H9 (cell line): ENCODE data around the gene DOK6. TPM values are rescaled to one million over a fixed set of nuclear protein-coding genes. Genes with fewer than 3 reads are reported as not detected.

Source experiments
- DNase-seq: peaks from one replicate; pipeline ENCODE4 v3.0.0-alpha.2; 2017
- H2AFZ ChIP-seq: one replicate; pipeline ENCODE4 v1.6.1; 2013; ENCODE audit warnings: mild to moderate bottlenecking, low read length, control low read depth, moderate library complexity
- H2AK5ac ChIP-seq: 2 replicates; pipeline ENCODE4 v1.6.1; 2013; ENCODE audit warnings: low read length, control low read depth, mixed read lengths; ENCODE audit not compliant: insufficient read length
- H2BK120ac ChIP-seq: one replicate; pipeline ENCODE4 v1.6.1; 2013; ENCODE audit warnings: low read depth, mild to moderate bottlenecking, low read length, control low read depth, inconsistent platforms; ENCODE audit not compliant: poor library complexity, severe bottlenecking
- H2BK12ac ChIP-seq: 2 replicates; pipeline ENCODE4 v1.6.1; 2013; ENCODE audit warnings: low read length, control low read depth, mixed read lengths, low read depth; ENCODE audit not compliant: insufficient read length
- H2BK15ac ChIP-seq: 2 replicates; pipeline ENCODE4 v1.6.1; 2013; ENCODE audit warnings: low read depth, low read length, control low read depth
- H2BK20ac ChIP-seq: one replicate; pipeline ENCODE4 v1.6.1; 2013; ENCODE audit warnings: low read depth, mild to moderate bottlenecking, low read length, control low read depth, inconsistent platforms; ENCODE audit not compliant: poor library complexity, severe bottlenecking
- H2BK5ac ChIP-seq: 2 replicates; pipeline ENCODE4 v1.6.1; 2013; ENCODE audit warnings: low read length, control low read depth, mixed read lengths; ENCODE audit not compliant: insufficient read length
- H3K14ac ChIP-seq: 2 replicates; pipeline ENCODE4 v1.6.1; 2013; ENCODE audit warnings: low read length, control low read depth; ENCODE audit not compliant: insufficient read depth
- H3K18ac ChIP-seq: 2 replicates; pipeline ENCODE4 v1.6.1; 2013; ENCODE audit warnings: low read depth, mild to moderate bottlenecking, mixed read lengths, low read length, control low read depth; ENCODE audit not compliant: insufficient read length
- H3K23ac ChIP-seq: 2 replicates; pipeline ENCODE4 v1.6.1; 2013; ENCODE audit warnings: low read length, control low read depth, mixed read lengths, low read depth; ENCODE audit not compliant: insufficient read length
- H3K23me2 ChIP-seq: 2 replicates; pipeline ENCODE4 v1.6.1; 2013; ENCODE audit warnings: low read depth, mild to moderate bottlenecking, mixed read lengths, low read length, control low read depth; ENCODE audit not compliant: insufficient read length, poor library complexity, severe bottlenecking
- H3K27ac ChIP-seq: 2 replicates; pipeline ENCODE4 v1.5.1; 2013; ENCODE audit warnings: low read length, control low read depth, mixed read lengths, low read depth; ENCODE audit not compliant: insufficient read length
- H3K27me3 ChIP-seq: 2 replicates; pipeline ENCODE4 v1.6.1; 2013; ENCODE audit warnings: low read length, control low read depth, inconsistent platforms; ENCODE audit not compliant: insufficient read depth
- H3K4ac ChIP-seq: 2 replicates; pipeline ENCODE4 v1.6.1; 2013; ENCODE audit warnings: low read depth, mild to moderate bottlenecking, control low read depth, inconsistent platforms, low read length, moderate library complexity
- H3K4me1 ChIP-seq: 2 replicates; pipeline ENCODE4 v1.6.1; 2013; ENCODE audit warnings: low read length, control low read depth, inconsistent platforms; ENCODE audit not compliant: insufficient read depth
- H3K4me2 ChIP-seq: 2 replicates; pipeline ENCODE4 v1.6.1; 2013; ENCODE audit warnings: low read length, control low read depth, mixed read lengths; ENCODE audit not compliant: insufficient read length, insufficient read depth
- H3K56ac ChIP-seq: 2 replicates; pipeline ENCODE4 v1.6.1; 2013; ENCODE audit warnings: low read depth, mild to moderate bottlenecking, mixed read lengths, low read length, control low read depth; ENCODE audit not compliant: insufficient read length
- H3K79me1 ChIP-seq: 2 replicates; pipeline ENCODE4 v1.6.1; 2013; ENCODE audit warnings: low read depth, mild to moderate bottlenecking, moderate library complexity, low read length, control low read depth, inconsistent platforms; ENCODE audit not compliant: insufficient read depth, poor library complexity, severe bottlenecking
- H3K79me2 ChIP-seq: 2 replicates; pipeline ENCODE4 v1.6.1; 2013; ENCODE audit warnings: low read length, control low read depth, inconsistent platforms; ENCODE audit not compliant: insufficient read depth
- H3K9ac ChIP-seq: 2 replicates; pipeline ENCODE4 v1.6.1; 2013; ENCODE audit warnings: low read length, control low read depth, mixed read lengths; ENCODE audit not compliant: insufficient read length; ENCODE audit errors: extremely low read depth
- H3K9me3 ChIP-seq: one replicate; pipeline ENCODE4 v1.6.1; 2013; ENCODE audit warnings: low read depth, low read length, inconsistent platforms; ENCODE audit not compliant: control insufficient read depth
- H3T11ph ChIP-seq: one replicate; pipeline ENCODE4 v1.6.1; 2013; ENCODE audit warnings: mild to moderate bottlenecking, low read length, control low read depth, inconsistent platforms
- H4K20me1 ChIP-seq: one replicate; pipeline ENCODE4 v1.6.1; 2013; ENCODE audit not compliant: control insufficient read depth, insufficient read length, insufficient read depth
- H4K5ac ChIP-seq: 2 replicates; pipeline ENCODE4 v1.6.1; 2013; ENCODE audit warnings: low read depth, mild to moderate bottlenecking, mixed read lengths, low read length, control low read depth; ENCODE audit not compliant: insufficient read length
- H4K8ac ChIP-seq: replicated peaks from 2 replicates; pipeline ENCODE4 v1.6.1; 2013; ENCODE audit warnings: low read length, control low read depth, mixed read lengths, low read depth; ENCODE audit not compliant: insufficient read length
- H4K91ac ChIP-seq: 2 replicates; pipeline ENCODE4 v1.6.1; 2013; ENCODE audit warnings: low read depth, mild to moderate bottlenecking, moderate library complexity, mixed read lengths, low read length, control low read depth; ENCODE audit not compliant: insufficient read length
- H3K27ac Mint-ChIP-seq, 3 experiments: 2 replicates in 2 of 3; 3 replicates in 1 of 3; pipeline ENCODE4 v1.8.0; 2020 to 2021; ENCODE audit warnings: mixed read lengths in 3 of 3, mild to moderate bottlenecking in 1 of 3, moderate library complexity in 1 of 3
- H3K27me3 Mint-ChIP-seq: 2 replicates; pipeline ENCODE4 v1.8.0; 2021; ENCODE audit warnings: low read depth, mild to moderate bottlenecking, moderate library complexity, mixed read lengths
- H3K36me3 Mint-ChIP-seq, 3 experiments: 2 replicates in 2 of 3; 3 replicates in 1 of 3; pipeline ENCODE4 v1.8.0; 2020 to 2021; ENCODE audit warnings: low read depth in 3 of 3, mixed read lengths in 3 of 3; ENCODE audit not compliant: insufficient read depth in 1 of 3
- H3K4me1 Mint-ChIP-seq, 2 experiments: 2 replicates each; pipeline ENCODE4 v1.8.0; 2020; ENCODE audit warnings: mixed read lengths in 2 of 2
- H3K4me3 Mint-ChIP-seq, 2 experiments: 2 replicates in 1 of 2; 3 replicates in 1 of 2; pipeline ENCODE4 v1.8.0; 2020 to 2021; ENCODE audit warnings: mild to moderate bottlenecking in 2 of 2, mixed read lengths in 2 of 2, moderate library complexity in 1 of 2
- H3K9me3 Mint-ChIP-seq, 2 experiments: 2 replicates in 1 of 2; 3 replicates in 1 of 2; pipeline ENCODE4 v1.8.0; 2020; ENCODE audit warnings: mild to moderate bottlenecking in 2 of 2, mixed read lengths in 2 of 2, moderate library complexity in 1 of 2
- WGBS: extraction: QIAGEN DNeasy Blood & Tissue Kit; methylation state at CpG from one replicate; pipeline ENCODE4 v1.1.7; 2013; ENCODE audit warnings: missing lambda C conversion rate, low lambda C conversion rate, mixed read lengths; ENCODE audit not compliant: insufficient read length; ENCODE audit errors: extremely low coverage; 5-methylcytosine and 5-hydroxymethylcytosine counted together
- long read RNA-seq: library from polyadenylated mRNA; unstranded; transcript quantifications from one replicate; pipeline ENCODE4 v2.0.0, GENCODE V29; 2020
- total RNA-seq: library from RNA; stranded (reverse); gene quantifications from 2 replicates; pipeline ENCODE4 v1.2.1, GENCODE V29; 2021
- TF ChIP-seq, protein P1 (sequence below): fragments of 200-600 bp; sonication (generic); conservative IDR thresholded peaks from 3 replicates; pipeline ENCODE4 v1.8.0; 2021; ENCODE audit warnings: antibody characterized with exemption, mild to moderate bottlenecking

DOK6 gene
- 0.20 and 0.33 TPM in 2 replicates for total RNA-seq
- long read RNA-seq, partial matches to known transcripts: 0 of 1 reads
- long read RNA-seq, other reads (novel, unspliced or antisense): 1 of 1 reads

DNA sequence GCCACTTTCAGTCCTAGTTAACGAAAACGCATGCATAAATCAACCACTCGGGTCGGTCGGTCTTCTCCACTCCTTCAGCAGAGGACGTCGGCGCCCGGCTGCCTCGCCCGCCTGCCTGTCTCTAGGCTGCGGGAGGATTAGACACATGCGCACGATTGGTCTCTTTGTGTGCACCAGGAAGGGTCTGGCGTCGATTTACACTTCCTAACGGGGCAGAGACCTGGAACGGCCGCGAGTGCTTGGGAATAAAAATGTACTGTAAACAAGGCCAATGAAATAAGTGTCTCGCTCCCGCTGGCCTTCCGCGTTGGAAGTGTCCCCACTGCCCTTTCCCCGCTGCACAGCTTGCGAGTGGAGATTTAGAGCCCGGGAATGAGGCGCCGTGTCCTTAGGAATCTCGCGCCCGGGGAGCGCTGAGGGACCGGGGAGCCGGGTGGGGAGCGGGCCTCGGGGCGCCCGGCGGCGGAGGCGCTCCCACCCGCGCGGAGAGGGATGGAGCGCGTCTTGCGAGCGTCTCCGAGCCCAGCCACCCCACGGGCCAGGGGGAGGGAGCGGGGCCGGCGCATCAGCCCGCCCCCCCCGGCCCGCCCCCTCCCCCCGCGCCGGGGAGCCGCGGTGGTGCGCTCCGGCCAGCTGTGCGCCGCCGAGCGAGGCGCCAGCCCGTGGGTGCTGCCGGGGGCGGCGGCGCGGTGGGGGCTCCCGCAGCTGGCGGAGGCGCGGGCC lies at the start of gene DOK6:
Gene DOK6 (plus strand): TSS at position 636 of the 723 bp plus-strand sequence.
- H3K79me2 ChIP-seq: no peaks in the 10 kb centered on the region
- H3K14ac ChIP-seq: peak within 1 kb of the TSS; percentile 38
- no peak within 1 kb of the TSS for H2AK5ac ChIP-seq
- H2BK5ac ChIP-seq: no peak within 1 kb of the TSS
- peak within 1 kb of the TSS; percentile 67 for H3K4me2 ChIP-seq
- peak within 1 kb of the TSS; percentile 78 to 91 for H3K4me3 Mint-ChIP-seq
- H4K5ac ChIP-seq: no peak within 1 kb of the TSS
- no peak within 1 kb of the TSS for H3K4ac ChIP-seq
- peaks cover 0 to 3% of the 10 kb centered on the region in 2 experiments; a peak in 1 of 5 replicates for H3K9me3 Mint-ChIP-seq
- peak within 1 kb of the TSS in 1 of 3 experiments; percentile 86; a peak in 2 of 7 replicates for H3K27ac Mint-ChIP-seq
- TF ChIP-seq, protein P1, sequence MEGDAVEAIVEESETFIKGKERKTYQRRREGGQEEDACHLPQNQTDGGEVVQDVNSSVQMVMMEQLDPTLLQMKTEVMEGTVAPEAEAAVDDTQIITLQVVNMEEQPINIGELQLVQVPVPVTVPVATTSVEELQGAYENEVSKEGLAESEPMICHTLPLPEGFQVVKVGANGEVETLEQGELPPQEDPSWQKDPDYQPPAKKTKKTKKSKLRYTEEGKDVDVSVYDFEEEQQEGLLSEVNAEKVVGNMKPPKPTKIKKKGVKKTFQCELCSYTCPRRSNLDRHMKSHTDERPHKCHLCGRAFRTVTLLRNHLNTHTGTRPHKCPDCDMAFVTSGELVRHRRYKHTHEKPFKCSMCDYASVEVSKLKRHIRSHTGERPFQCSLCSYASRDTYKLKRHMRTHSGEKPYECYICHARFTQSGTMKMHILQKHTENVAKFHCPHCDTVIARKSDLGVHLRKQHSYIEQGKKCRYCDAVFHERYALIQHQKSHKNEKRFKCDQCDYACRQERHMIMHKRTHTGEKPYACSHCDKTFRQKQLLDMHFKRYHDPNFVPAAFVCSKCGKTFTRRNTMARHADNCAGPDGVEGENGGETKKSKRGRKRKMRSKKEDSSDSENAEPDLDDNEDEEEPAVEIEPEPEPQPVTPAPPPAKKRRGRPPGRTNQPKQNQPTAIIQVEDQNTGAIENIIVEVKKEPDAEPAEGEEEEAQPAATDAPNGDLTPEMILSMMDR: no peak
- H2BK20ac ChIP-seq: no peak within 1 kb of the TSS
- H3K23me2 ChIP-seq: peaks cover 19% of the 10 kb centered on the region
- H2AFZ ChIP-seq: no peak within 1 kb of the TSS
- H4K8ac ChIP-seq: no peak within 1 kb of the TSS
- H3K9me3 ChIP-seq: no peaks in the 10 kb centered on the region
- WGBS: no CpG with 5 or more reads among the region's 79 CpGs
- H3K4me1 Mint-ChIP-seq: peaks cover 29 to 34% of the 10 kb centered on the region in 2 experiments
- no peak within 1 kb of the TSS for H2BK12ac ChIP-seq
- no peaks in the 10 kb centered on the region for H3K79me1 ChIP-seq
- H3T11ph ChIP-seq: no peak within 1 kb of the TSS
- peaks cover 2% of the 10 kb centered on the region; the same call in 1 of the 2 replicates for H3K4me1 ChIP-seq
- H3K27me3 Mint-ChIP-seq: peaks cover 58% of the 10 kb centered on the region
- H2BK15ac ChIP-seq: no peak within 1 kb of the TSS
- no peak within 1 kb of the TSS for H2BK120ac ChIP-seq
- peaks cover 0 to 2% (median 0%) of the 10 kb centered on the region in 3 experiments; a peak in 1 of 7 replicates for H3K36me3 Mint-ChIP-seq
- no peak within 1 kb of the TSS for H3K23ac ChIP-seq
- peak; percentile 77 for DNase-seq
- no peak within 1 kb of the TSS for H4K91ac ChIP-seq
- no peak within 1 kb of the TSS for H3K56ac ChIP-seq
- peak within 1 kb of the TSS; percentile 27 for H3K18ac ChIP-seq
- no peaks in the 10 kb centered on the region for H4K20me1 ChIP-seq
- H3K27ac ChIP-seq: no peak within 1 kb of the TSS
- H3K9ac ChIP-seq: peak within 1 kb of the TSS; percentile 46
- peaks cover 22% of the 10 kb centered on the region for H3K27me3 ChIP-seq
